SU-DHL-6 (cell line): ENCODE results near the gene HOXB5.

ENCODE experiments used
- EZH2phosphoT487 ChIP-seq: fragments of 200-600 bp; sonication (generic), shearing (Covaris generic); conservative IDR thresholded peaks from 2 replicates; pipeline ENCODE4 v1.6.1; 2018; ENCODE audit warnings: mild to moderate bottlenecking, antibody characterized with exemption, low read length, moderate library complexity, mixed read lengths
- TF ChIP-seq, protein P1 (sequence below): fragments of 200-600 bp; sonication (generic); IDR thresholded peaks from one replicate; pipeline ENCODE4 v1.5.1; 2017; ENCODE audit warnings: antibody characterized with exemption, mild to moderate bottlenecking, low read length, moderate library complexity; ENCODE audit not compliant: insufficient read depth, poor library complexity, severe bottlenecking

DNA sequence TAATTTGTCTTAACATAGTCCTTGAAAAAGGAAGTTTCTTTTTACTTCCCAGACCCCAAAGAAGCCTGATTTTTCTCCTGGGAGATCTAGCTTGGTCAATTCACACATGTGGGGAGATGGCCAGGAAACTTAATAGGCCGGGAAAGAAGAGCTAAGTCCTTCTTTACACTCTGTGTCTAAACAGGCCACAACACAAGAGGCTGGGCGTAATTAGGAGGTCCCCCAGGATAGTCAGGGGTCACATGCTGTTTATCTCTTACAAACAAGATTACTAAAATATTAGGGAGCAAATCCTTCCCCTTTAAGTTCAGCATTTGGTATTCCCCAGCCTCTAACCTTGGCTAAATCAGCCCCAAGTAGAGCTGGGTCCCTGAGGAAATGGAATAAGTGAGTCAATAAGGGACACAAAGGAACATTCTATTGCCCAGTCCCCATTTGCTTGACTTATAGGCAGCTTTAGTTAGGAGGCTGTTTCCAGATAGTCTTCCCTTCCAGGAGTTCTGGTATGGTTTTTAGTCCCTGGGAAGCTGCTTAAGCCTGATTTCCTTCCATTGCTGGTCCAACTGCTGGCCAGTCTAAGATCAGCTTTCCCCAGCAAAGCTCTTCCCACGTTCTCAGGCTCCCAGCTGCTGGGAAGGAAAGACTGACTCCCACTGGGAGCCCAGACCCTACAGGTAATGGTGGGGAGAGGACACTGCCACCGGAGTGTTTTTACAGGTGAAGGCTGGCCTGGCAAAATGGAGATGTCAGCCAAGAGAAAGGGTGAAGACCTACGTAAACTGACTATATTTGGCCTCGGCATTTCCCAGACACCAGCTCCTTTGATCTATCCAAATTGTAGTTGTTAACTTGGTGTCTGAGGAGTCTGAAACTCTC lies 46.6 kb upstream of the HOXB5 start:
- TF ChIP-seq, protein P1, sequence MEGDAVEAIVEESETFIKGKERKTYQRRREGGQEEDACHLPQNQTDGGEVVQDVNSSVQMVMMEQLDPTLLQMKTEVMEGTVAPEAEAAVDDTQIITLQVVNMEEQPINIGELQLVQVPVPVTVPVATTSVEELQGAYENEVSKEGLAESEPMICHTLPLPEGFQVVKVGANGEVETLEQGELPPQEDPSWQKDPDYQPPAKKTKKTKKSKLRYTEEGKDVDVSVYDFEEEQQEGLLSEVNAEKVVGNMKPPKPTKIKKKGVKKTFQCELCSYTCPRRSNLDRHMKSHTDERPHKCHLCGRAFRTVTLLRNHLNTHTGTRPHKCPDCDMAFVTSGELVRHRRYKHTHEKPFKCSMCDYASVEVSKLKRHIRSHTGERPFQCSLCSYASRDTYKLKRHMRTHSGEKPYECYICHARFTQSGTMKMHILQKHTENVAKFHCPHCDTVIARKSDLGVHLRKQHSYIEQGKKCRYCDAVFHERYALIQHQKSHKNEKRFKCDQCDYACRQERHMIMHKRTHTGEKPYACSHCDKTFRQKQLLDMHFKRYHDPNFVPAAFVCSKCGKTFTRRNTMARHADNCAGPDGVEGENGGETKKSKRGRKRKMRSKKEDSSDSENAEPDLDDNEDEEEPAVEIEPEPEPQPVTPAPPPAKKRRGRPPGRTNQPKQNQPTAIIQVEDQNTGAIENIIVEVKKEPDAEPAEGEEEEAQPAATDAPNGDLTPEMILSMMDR, result no peak
- TF ChIP-seq EZH2phosphoT487, result no peak
